ENCODE measurements around the gene C22orf39.

- TF ChIP-seq CTCF (IDR thresholded peaks at IDR 0.05 in 4 of 5, conservative IDR thresholded peaks at IDR 0.05 in 1 of 5) (no peak), POLR2A (IDR thresholded peaks at IDR 0.05) (no peak)
Observed at GRCh38 chr22:19494676-19495173, 47.2 kb upstream of the C22orf39 start.
